Caco-2 (cell line): ENCODE results near the gene VCP. TPM values are rescaled to one million over a fixed set of nuclear protein-coding genes. Genes with fewer than 3 reads are reported as not detected.

Experiments
- BruUV-seq: library from RNA; stranded (reverse); fragments of 400-500 nt; replicated peaks from 2 replicates; lab custom pipeline; 2021; lab: Mats Ljungman, UMichigan
- CTCF ChIA-PET: fragments of 300-600 bp; sonication (Branson Sonifier 250); formaldehyde crosslinking; loops from one replicate; lab custom pipeline; 2022; ENCODE audit warnings: antibody characterized with exemption; lab: Charles Lee
- POLR2A ChIA-PET: fragments of 300-600 bp; sonication (Branson Sonifier 250); formaldehyde crosslinking; loops from one replicate; lab custom pipeline; 2022; ENCODE audit warnings: antibody characterized with exemption; lab: Charles Lee
- DNase-seq, 2 experiments: peaks; one replicate each; pipeline versions ENCODE4 v3.0.0 to v3.0.0-alpha.2; 2020 to 2022
- H3K27me3 ChIP-seq: replicated peaks from 2 replicates; pipeline ENCODE4 v1.6.0; 2011; ENCODE audit warnings: low read length; ENCODE audit not compliant: control insufficient read depth, insufficient read depth
- H3K36me3 ChIP-seq: 2 replicates; pipeline ENCODE4 v1.5.1; 2011; ENCODE audit warnings: low read length; ENCODE audit not compliant: control insufficient read depth, insufficient read depth
- H3K4me1 ChIP-seq: fragments of 250-450 bp; sonication (Bioruptor Pico); 2 replicates; pipeline ENCODE4 v1.5.1; 2020; ENCODE audit warnings: mild to moderate bottlenecking
- H3K4me3 ChIP-seq: 2 replicates; pipeline ENCODE4 v1.5.1; 2011; ENCODE audit warnings: low read depth, mild to moderate bottlenecking, control low read depth, low read length
- H3K9me3 ChIP-seq: fragments of 250-450 bp; sonication (Bioruptor Pico); 2 replicates; pipeline ENCODE4 v1.5.1; 2020; ENCODE audit warnings: mild to moderate bottlenecking, moderate library complexity
- H3K27ac Mint-ChIP-seq: one replicate; pipeline ENCODE4 v1.8.0; 2022; ENCODE audit warnings: mixed read lengths; ENCODE audit not compliant: unreplicated experiment
- H3K27me3 Mint-ChIP-seq: one replicate; pipeline ENCODE4 v1.8.0; 2022; ENCODE audit warnings: mixed read lengths; ENCODE audit not compliant: insufficient read depth, unreplicated experiment
- H3K36me3 Mint-ChIP-seq: one replicate; pipeline ENCODE4 v1.8.0; 2022; ENCODE audit warnings: mild to moderate bottlenecking, mixed read lengths; ENCODE audit not compliant: insufficient read depth, unreplicated experiment
- H3K4me1 Mint-ChIP-seq: one replicate; pipeline ENCODE4 v1.8.0; 2022; ENCODE audit warnings: low read depth, mixed read lengths; ENCODE audit not compliant: unreplicated experiment
- H3K4me3 Mint-ChIP-seq: one replicate; pipeline ENCODE4 v1.8.0; 2022; ENCODE audit warnings: mild to moderate bottlenecking, moderate library complexity, mixed read lengths; ENCODE audit not compliant: unreplicated experiment
- H3K9me3 Mint-ChIP-seq: one replicate; pipeline ENCODE4 v1.8.0; 2022; ENCODE audit warnings: mixed read lengths; ENCODE audit not compliant: unreplicated experiment
- intact Hi-C: fragments of 100-400 bp; cut with micrococcal nuclease; formaldehyde crosslinking; loops from one replicate; pipeline ENCODE4 v1.10.0; 2022; ENCODE audit not compliant: unreplicated experiment
- total RNA-seq: library from RNA; stranded (reverse); gene quantifications from 2 replicates; pipeline ENCODE4 v1.2.3, GENCODE V29; 2022
- TF ChIP-seq, protein P1 (sequence below), 2 experiments: fragments of 200-600 bp in 1 of 2; IDR thresholded peaks; 1 replicate in 1 of 2; 2 replicates in 1 of 2; pipeline versions ENCODE4 v1.5.1 to v1.8.0; 2011 to 2022; ENCODE audit warnings: antibody characterized with exemption in 1 of 2, control low read depth in 1 of 2, inconsistent platforms in 1 of 2, low read depth in 1 of 2, low read length in 1 of 2, mild to moderate bottlenecking in 1 of 2, moderate library complexity in 1 of 2; ENCODE audit not compliant: insufficient read depth in 1 of 2, severe bottlenecking in 1 of 2, unreplicated experiment in 1 of 2

The VCP gene
- total RNA-seq, 1 experiment from 2014 or later, result 281 TPM

DNA sequence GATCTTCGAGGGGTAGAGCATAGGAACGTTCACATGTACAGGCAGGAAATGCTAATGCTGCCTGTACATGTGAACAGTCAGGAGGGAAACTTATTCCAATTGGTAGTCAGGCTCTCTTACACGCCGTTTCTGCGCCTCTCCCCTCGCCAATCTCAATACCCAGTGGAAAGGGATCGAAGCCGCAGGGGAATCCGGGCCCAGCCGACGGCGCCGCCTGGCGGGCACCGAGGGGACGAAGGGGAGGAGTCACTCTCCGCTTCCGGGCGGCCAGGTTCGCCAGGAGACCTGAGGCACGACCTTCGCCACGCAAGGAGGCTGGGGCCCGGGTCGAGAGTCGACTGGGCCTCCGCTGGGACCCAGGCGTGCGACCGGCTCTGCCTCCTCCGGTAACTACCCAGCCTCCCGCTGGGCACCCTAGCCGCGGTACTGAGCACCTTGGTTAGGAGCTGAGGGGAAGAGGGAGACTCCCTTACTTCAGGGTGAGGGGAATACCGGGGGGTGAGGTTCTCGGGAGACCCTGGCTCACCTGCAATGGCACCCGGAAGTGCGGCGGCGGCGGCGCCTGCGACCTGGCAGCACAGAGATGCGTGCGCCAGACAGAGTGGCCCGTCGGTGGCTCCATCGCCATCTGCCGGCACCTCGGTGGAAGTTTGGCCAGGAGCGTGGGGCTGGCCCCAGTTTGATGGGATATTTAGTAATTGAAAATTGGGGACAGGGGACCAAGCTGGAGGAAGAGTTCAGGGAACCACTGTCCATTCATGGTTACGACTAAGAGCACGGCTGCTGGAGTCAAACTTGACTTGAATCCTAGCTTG, 23.8 kb upstream of the VCP start, which contains the start of gene PIGO:
TSS of gene PIGO (minus strand) at position 557 of the 815 bp plus-strand sequence. CDS start 1,026 bp downstream, outside the sequence.
- Mint-ChIP-seq H3K27ac (peak within 1 kb of the TSS; percentile 92), H3K4me3 (peak within 1 kb of the TSS; percentile 85), H3K36me3 (peaks cover 35% of the 10 kb centered on the region), H3K27me3 (no peaks in the 10 kb centered on the region), H3K9me3 (no peaks in the 10 kb centered on the region), H3K4me1 (no peaks in the 10 kb centered on the region)
- TF ChIP-seq, protein P1, sequence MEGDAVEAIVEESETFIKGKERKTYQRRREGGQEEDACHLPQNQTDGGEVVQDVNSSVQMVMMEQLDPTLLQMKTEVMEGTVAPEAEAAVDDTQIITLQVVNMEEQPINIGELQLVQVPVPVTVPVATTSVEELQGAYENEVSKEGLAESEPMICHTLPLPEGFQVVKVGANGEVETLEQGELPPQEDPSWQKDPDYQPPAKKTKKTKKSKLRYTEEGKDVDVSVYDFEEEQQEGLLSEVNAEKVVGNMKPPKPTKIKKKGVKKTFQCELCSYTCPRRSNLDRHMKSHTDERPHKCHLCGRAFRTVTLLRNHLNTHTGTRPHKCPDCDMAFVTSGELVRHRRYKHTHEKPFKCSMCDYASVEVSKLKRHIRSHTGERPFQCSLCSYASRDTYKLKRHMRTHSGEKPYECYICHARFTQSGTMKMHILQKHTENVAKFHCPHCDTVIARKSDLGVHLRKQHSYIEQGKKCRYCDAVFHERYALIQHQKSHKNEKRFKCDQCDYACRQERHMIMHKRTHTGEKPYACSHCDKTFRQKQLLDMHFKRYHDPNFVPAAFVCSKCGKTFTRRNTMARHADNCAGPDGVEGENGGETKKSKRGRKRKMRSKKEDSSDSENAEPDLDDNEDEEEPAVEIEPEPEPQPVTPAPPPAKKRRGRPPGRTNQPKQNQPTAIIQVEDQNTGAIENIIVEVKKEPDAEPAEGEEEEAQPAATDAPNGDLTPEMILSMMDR (IDR thresholded peaks at IDR 0.05; ENCODE audit: insufficient read depth in 1 of 2, low read depth in 1 of 2, low read length in 1 of 2, severe bottlenecking in 1 of 2, unreplicated experiment in 1 of 2), result peak; percentile 72 to 94
- Histone ChIP-seq H3K27me3 (no peaks in the 10 kb centered on the region), H3K9me3 (no peaks in the 10 kb centered on the region), H3K4me3 (peak within 1 kb of the TSS; percentile 83), H3K4me1 (peaks cover 4% of the 10 kb centered on the region; the same call in 1 of the 2 replicates), H3K36me3 (no peaks in the 10 kb centered on the region)
- BruUV-seq, result TSS peak; percentile 71
- intact Hi-C loops, result loop anchor here (1.0 kb wide), 2 partner anchors 17 to 24 kb away; partner anchors contain the start of genes FANCG and VCP
- ChIA-PET POLR2A (interaction anchor here (0.6 to 1.1 kb wide), 5 partner anchors 15 to 65 kb away, joined by 3 to 6 read pairs (median 3); partner anchors contain the start of genes ATOSB and VCP), CTCF (interaction anchor here (0.7 to 1.5 kb wide), 5 partner anchors 15 to 656 kb away, joined by 3 to 7 read pairs (median 4); partner anchors contain the start of gene FANCG)
- DNase-seq, result peak; percentile 93 to 96

DNA sequence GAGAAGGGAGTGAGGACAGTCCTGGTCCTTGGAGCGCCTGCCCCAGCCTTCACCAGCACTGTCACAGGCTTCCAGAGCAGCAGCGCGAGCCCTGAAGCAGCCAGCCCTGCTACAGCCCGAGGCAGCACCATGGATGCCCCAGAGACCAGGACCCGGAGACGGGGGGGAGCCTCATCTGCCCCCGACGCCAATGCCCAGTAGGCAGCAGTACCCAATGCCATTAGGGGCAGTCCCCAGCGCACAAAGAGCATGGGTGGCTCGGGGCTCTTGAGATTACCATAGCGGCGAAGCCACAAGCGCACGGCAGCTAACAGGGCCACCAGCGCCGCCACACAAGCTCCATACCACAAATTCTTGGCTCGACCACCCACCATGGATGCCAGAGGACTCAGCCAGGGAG, 19.1 kb upstream of the VCP start:
- H3K27me3 Mint-ChIP-seq, result no peaks in the 10 kb centered on the region
- no peak for DNase-seq
- no peaks in the 10 kb centered on the region for H3K27me3 ChIP-seq
- ChIA-PET CTCF (interaction anchor here (1.2 kb wide), 1 partner anchor 19 kb away, joined by 3 read pairs; the partner anchor contains the start of gene VCP), POLR2A (no interaction called here)
- H3K4me1 ChIP-seq, result no peaks in the 10 kb centered on the region; the same call in 1 of the 2 replicates
- TF ChIP-seq, protein P1 (IDR thresholded peaks at IDR 0.05; ENCODE audit: insufficient read depth in 1 of 2, low read depth in 1 of 2, low read length in 1 of 2, severe bottlenecking in 1 of 2, unreplicated experiment in 1 of 2), result no peak
- no peaks in the 10 kb centered on the region for H3K9me3 ChIP-seq
- intact Hi-C loops, result no loop called here
- H3K36me3 Mint-ChIP-seq, result peaks cover 23% of the 10 kb centered on the region
- H3K4me1 Mint-ChIP-seq, result no peaks in the 10 kb centered on the region
- no peak overlapping the region for H3K4me3 Mint-ChIP-seq
- no peaks in the 10 kb centered on the region for H3K9me3 Mint-ChIP-seq
- no peak overlapping the region for H3K4me3 ChIP-seq
- H3K27ac Mint-ChIP-seq, result no peak overlapping the region
- no peaks in the 10 kb centered on the region; the same call in 1 of the 2 replicates for H3K36me3 ChIP-seq
- BruUV-seq, result no TSS peak

DNA sequence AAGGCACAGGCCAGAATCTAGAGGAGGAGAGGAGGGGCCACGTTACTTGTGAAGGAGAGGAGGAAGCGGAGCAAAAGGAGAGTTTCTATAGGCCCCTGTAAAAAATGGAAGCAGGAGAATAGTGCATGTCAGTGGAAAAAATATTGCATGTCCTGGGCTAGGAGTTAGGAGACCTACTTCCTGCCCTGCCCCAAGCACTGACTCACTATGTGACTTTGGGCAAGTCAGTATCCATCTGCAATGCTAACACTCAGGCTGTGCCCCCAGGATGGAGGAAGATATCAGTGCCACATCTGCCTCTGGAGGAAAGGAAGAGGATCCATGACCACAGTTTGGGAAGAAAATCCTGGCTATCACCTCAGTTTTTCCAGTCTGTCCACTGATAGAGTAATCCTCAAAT, 17.0 kb upstream of the VCP start:
- Mint-ChIP-seq H3K27ac (no peak overlapping the region), H3K27me3 (no peaks in the 10 kb centered on the region), H3K4me3 (no peak overlapping the region), H3K36me3 (peaks cover 9% of the 10 kb centered on the region), H3K9me3 (no peaks in the 10 kb centered on the region), H3K4me1 (no peaks in the 10 kb centered on the region)
- no TSS peak for BruUV-seq
- intact Hi-C loops, result no loop called here
- Histone ChIP-seq H3K4me3 (no peak overlapping the region), H3K9me3 (no peaks in the 10 kb centered on the region), H3K36me3 (no peaks in the 10 kb centered on the region; the same call in 1 of the 2 replicates), H3K27me3 (no peaks in the 10 kb centered on the region), H3K4me1 (no peaks in the 10 kb centered on the region)
- no peak for DNase-seq
- TF ChIP-seq, protein P1 (IDR thresholded peaks at IDR 0.05; ENCODE audit: insufficient read depth in 1 of 2, low read depth in 1 of 2, low read length in 1 of 2, severe bottlenecking in 1 of 2, unreplicated experiment in 1 of 2), result no peak
- ChIA-PET POLR2A (no interaction called here), CTCF (no interaction called here)
